ENCODE measurements around the gene LARP1. TPM values are rescaled to one million over a fixed set of nuclear protein-coding genes. Genes with fewer than 3 reads are reported as not detected.

Gene LARP1
- total RNA-seq, 1 donor from 2014 or later: 243 TPM

DNA sequence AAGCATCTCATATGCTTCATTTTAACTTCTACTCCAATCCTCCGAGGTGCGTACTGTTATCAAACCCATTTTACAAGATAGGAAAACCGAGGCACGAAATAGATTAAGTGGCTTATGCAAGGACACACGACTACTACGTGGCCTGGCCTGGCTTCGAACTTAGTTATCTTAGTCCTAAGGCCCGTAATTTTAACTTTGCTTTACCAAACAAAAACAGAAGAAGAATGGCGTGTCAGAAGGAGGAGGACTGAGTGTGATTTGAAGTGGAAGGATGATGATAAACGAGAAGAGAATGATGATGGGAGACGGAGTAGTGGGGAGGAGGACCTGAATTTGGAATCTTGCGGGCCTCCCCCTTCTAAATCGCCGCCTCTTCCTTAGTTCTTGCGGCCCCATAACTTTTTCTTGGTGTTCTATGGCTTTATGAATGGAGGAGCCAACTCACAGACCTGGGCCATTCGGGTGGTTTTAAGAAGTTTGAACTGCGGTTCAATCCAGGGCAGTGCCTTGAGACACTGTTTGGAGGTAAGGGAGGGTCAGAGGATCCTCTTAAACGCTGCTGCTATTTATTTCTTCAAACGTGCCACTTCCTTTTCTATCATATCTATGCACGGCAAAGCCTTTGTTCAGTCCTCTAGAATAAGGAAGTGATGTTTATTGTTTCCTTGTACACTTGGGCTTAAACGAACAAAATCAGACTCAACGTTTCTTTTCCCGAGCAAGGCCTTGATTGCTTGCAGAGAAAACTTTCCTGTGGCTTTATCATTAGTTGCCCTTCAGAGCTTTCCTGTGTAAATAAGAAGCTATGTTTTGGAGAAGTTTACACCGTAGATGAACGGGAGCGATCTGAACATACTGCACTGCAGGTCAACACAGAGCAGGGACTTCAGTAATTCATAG, 104.0 kb downstream of the LARP1 start:
- peaks cover 50% of the 10 kb centered on the region for H4K20me1 ChIP-seq (ENCODE audit: insufficient read depth, low read length)
- H3K4me1 ChIP-seq (ENCODE audit: insufficient read depth, low read length): peaks cover 20% of the 10 kb centered on the region
- Mint-ChIP-seq H3K9me3 (ENCODE audit: unreplicated experiment) (no peaks in the 10 kb centered on the region), H3K27ac (ENCODE audit: unreplicated experiment) (peak overlapping the region; percentile 86), H3K27me3 (ENCODE audit: low read depth, unreplicated experiment) (no peaks in the 10 kb centered on the region), H3K4me3 (ENCODE audit: unreplicated experiment) (peak overlapping the region; percentile 94), H3K36me3 (ENCODE audit: low read depth, unreplicated experiment) (no peaks in the 10 kb centered on the region), H3K4me1 (ENCODE audit: low read depth, unreplicated experiment) (peaks cover 23% of the 10 kb centered on the region)
- H3K79me2 ChIP-seq (ENCODE audit: insufficient read depth, low read length): peaks cover 58% of the 10 kb centered on the region
- FAIRE-seq (no peak), DNase-seq (ENCODE audit: low read depth) (no peak)
- H3K27ac ChIP-seq (ENCODE audit: low read depth, low read length): peak overlapping the region; percentile 99
- peaks cover 3% of the 10 kb centered on the region for H3K36me3 ChIP-seq (ENCODE audit: insufficient read depth, low read length)
- H3K27me3 ChIP-seq (ENCODE audit: insufficient read depth, low read length): no peaks in the 10 kb centered on the region
- H3K4me2 ChIP-seq (ENCODE audit: low read length): peak overlapping the region; percentile 92
- H3K4me3 ChIP-seq (ENCODE audit: insufficient read depth, low read depth, low read length): peak overlapping the region; percentile 94
- TF ChIP-seq EZH2 (IDR thresholded peaks at IDR 0.05; ENCODE audit: insufficient read depth, low read length) (no peak), CTCF (IDR thresholded peaks at IDR 0.05; ENCODE audit: insufficient read depth, low read depth, low read length) (no peak)
- peak overlapping the region; percentile 36 for H2AFZ ChIP-seq (ENCODE audit: low read depth, low read length)
- H3K9me3 ChIP-seq (ENCODE audit: insufficient read depth, low read depth, low read length): no peaks in the 10 kb centered on the region
- H3K9ac ChIP-seq (ENCODE audit: low read length): peak overlapping the region; percentile 91

DNA sequence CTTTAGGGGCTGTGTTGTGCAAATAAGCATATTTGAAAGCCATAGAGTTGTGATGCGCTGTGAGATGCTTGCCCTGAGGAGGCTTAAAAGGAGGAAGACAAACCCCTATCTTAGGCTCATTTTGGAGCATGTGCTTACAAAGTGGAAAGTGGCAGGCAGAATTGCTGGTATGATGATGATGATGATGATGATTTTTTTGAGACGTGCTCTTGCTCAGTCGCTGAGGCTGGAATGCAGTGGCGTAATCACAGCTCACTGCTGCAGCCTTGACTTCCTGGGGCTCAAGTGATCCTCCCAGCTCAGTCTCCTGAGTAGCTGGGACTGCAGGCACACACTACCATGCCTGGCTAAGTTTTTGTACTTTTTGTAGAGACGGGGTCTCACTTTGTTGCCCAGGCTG, 104.9 kb downstream of the LARP1 start:
- peak overlapping the region; percentile 86 for H3K27ac Mint-ChIP-seq (ENCODE audit: unreplicated experiment)
- Histone ChIP-seq H3K4me3 (ENCODE audit: insufficient read depth, low read depth, low read length) (peak overlapping the region; percentile 94), H3K9me3 (ENCODE audit: insufficient read depth, low read depth, low read length) (no peaks in the 10 kb centered on the region), H3K9ac (ENCODE audit: low read length) (peak overlapping the region; percentile 91), H3K79me2 (ENCODE audit: insufficient read depth, low read length) (peaks cover 67% of the 10 kb centered on the region), H3K27me3 (ENCODE audit: insufficient read depth, low read length) (no peaks in the 10 kb centered on the region), H4K20me1 (ENCODE audit: insufficient read depth, low read length) (peaks cover 57% of the 10 kb centered on the region), H2AFZ (ENCODE audit: low read depth, low read length) (no peak overlapping the region), H3K27ac (ENCODE audit: low read depth, low read length) (peak overlapping the region; percentile 99), H3K36me3 (ENCODE audit: insufficient read depth, low read length) (peaks cover 5% of the 10 kb centered on the region), H3K4me1 (ENCODE audit: insufficient read depth, low read length) (peaks cover 20% of the 10 kb centered on the region), H3K4me2 (ENCODE audit: low read length) (peak overlapping the region; percentile 92)
- no peaks in the 10 kb centered on the region for H3K9me3 Mint-ChIP-seq (ENCODE audit: unreplicated experiment)
- H3K27me3 Mint-ChIP-seq (ENCODE audit: low read depth, unreplicated experiment): no peaks in the 10 kb centered on the region
- H3K4me1 Mint-ChIP-seq (ENCODE audit: low read depth, unreplicated experiment): peaks cover 23% of the 10 kb centered on the region
- TF ChIP-seq EZH2 (IDR thresholded peaks at IDR 0.05; ENCODE audit: insufficient read depth, low read length) (no peak), CTCF (IDR thresholded peaks at IDR 0.05; ENCODE audit: insufficient read depth, low read depth, low read length) (no peak)
- no peak for FAIRE-seq
- H3K4me3 Mint-ChIP-seq (ENCODE audit: unreplicated experiment): peak overlapping the region; percentile 94
- DNase-seq (ENCODE audit: low read depth): peak; percentile 56
- H3K36me3 Mint-ChIP-seq (ENCODE audit: low read depth, unreplicated experiment): peaks cover under 1% of the 10 kb centered on the region

DNA sequence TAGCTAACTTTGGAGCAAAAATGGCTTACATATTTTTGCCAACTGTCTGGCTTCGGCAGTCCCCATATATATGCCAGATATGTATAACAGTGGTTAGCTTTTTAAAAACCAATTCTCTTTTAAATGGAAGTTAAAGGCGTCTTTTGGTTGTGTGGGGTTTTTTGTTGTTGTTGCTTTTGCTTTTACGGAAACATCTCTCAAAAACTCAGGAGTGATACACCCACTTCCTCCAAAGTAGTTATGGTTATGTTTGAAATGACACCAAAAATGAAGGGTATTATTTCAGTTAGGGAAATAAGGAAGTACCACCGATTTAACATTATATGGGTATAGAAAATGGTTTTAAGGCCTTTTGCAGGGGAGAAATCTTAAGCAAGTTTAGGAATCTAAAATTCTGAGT, 105.6 kb downstream of the LARP1 start:
- H3K36me3 Mint-ChIP-seq (ENCODE audit: low read depth, unreplicated experiment): peaks cover 4% of the 10 kb centered on the region
- H3K79me2 ChIP-seq (ENCODE audit: insufficient read depth, low read length): peaks cover 72% of the 10 kb centered on the region
- peak overlapping the region; percentile 92 for H3K4me2 ChIP-seq (ENCODE audit: low read length)
- peak overlapping the region; percentile 94 for H3K4me3 Mint-ChIP-seq (ENCODE audit: unreplicated experiment)
- peaks cover 23% of the 10 kb centered on the region for H3K4me1 Mint-ChIP-seq (ENCODE audit: low read depth, unreplicated experiment)
- H3K4me3 ChIP-seq (ENCODE audit: insufficient read depth, low read depth, low read length): peak overlapping the region; percentile 94
- H4K20me1 ChIP-seq (ENCODE audit: insufficient read depth, low read length): peaks cover 62% of the 10 kb centered on the region
- peaks cover 20% of the 10 kb centered on the region for H3K4me1 ChIP-seq (ENCODE audit: insufficient read depth, low read length)
- DNase-seq (ENCODE audit: low read depth): no peak
- no peaks in the 10 kb centered on the region for H3K27me3 Mint-ChIP-seq (ENCODE audit: low read depth, unreplicated experiment)
- no peak for FAIRE-seq
- H3K27ac ChIP-seq (ENCODE audit: low read depth, low read length): no peak overlapping the region
- H3K9me3 Mint-ChIP-seq (ENCODE audit: unreplicated experiment): no peaks in the 10 kb centered on the region
- no peak overlapping the region for H3K27ac Mint-ChIP-seq (ENCODE audit: unreplicated experiment)
- H3K9me3 ChIP-seq (ENCODE audit: insufficient read depth, low read depth, low read length): no peaks in the 10 kb centered on the region
- TF ChIP-seq EZH2 (IDR thresholded peaks at IDR 0.05; ENCODE audit: insufficient read depth, low read length) (no peak), CTCF (IDR thresholded peaks at IDR 0.05; ENCODE audit: insufficient read depth, low read depth, low read length) (no peak)
- H3K9ac ChIP-seq (ENCODE audit: low read length): peak overlapping the region; percentile 91
- H3K36me3 ChIP-seq (ENCODE audit: insufficient read depth, low read length): peaks cover 11% of the 10 kb centered on the region
- no peaks in the 10 kb centered on the region for H3K27me3 ChIP-seq (ENCODE audit: insufficient read depth, low read length)
- H2AFZ ChIP-seq (ENCODE audit: low read depth, low read length): no peak overlapping the region

Data from astrocyte (in vitro differentiated cells and primary cell).